DND-41 (cell line): ENCODE measurements around the gene CLTB.

Source experiments
- EZH2 ChIP-seq: IDR thresholded peaks from 3 replicates; pipeline ENCODE4 v1.6.1; 2012; ENCODE audit warnings: borderline replicate concordance, low read depth, mild to moderate bottlenecking, moderate library complexity, low read length, inconsistent platforms; ENCODE audit not compliant: severe bottlenecking
- TF ChIP-seq, protein P1 (sequence below): IDR thresholded peaks from 2 replicates; pipeline ENCODE4 v1.5.1; 2012; ENCODE audit warnings: borderline replicate concordance, low read length, moderate library complexity, mild to moderate bottlenecking; ENCODE audit not compliant: poor library complexity, severe bottlenecking; ENCODE audit errors: extremely low read depth

DNA sequence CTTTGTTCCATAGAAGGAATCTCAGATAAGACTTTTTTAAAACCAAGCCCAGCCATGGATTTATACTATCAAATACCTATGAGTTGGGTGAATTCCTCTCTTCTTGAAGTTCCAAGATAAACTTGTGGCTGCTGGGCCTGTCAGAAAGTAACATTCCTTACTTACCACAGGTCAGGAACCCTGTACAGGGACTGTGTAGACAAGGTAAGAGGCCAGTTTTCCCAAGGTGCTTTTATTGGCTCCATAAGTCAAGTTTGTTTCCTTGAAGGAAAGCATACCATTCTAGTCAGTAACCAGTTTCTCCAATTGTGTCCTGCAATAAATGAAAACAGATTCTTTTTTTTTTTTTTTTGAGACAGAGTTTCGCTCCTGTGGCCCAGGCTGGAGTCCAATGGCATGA, 8.8 kb upstream of the CLTB start:
- TF ChIP-seq, protein P1, sequence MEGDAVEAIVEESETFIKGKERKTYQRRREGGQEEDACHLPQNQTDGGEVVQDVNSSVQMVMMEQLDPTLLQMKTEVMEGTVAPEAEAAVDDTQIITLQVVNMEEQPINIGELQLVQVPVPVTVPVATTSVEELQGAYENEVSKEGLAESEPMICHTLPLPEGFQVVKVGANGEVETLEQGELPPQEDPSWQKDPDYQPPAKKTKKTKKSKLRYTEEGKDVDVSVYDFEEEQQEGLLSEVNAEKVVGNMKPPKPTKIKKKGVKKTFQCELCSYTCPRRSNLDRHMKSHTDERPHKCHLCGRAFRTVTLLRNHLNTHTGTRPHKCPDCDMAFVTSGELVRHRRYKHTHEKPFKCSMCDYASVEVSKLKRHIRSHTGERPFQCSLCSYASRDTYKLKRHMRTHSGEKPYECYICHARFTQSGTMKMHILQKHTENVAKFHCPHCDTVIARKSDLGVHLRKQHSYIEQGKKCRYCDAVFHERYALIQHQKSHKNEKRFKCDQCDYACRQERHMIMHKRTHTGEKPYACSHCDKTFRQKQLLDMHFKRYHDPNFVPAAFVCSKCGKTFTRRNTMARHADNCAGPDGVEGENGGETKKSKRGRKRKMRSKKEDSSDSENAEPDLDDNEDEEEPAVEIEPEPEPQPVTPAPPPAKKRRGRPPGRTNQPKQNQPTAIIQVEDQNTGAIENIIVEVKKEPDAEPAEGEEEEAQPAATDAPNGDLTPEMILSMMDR: no peak
- TF ChIP-seq EZH2: no peak
